NCI-H128 (cell line): ENCODE data around the gene EPPIN.

Experiments
- DNase-seq: peaks from one replicate; lab custom pipeline; 2025; ENCODE audit not compliant: unreplicated experiment; lab: John Stamatoyannopoulos, UW

Gene EPPIN

GRCh38 chr20:45539382-45539781, 7.8 kb downstream of the EPPIN start, which contains the start of gene WFDC6:
Gene WFDC6, minus strand, starts transcription at chr20:45539482. Its CDS starts 75 bp downstream, at chr20:45539407.
- no peak for DNase-seq

- no peak for DNase-seq
Measured at GRCh38 chr20:45538209-45538799, 8.9 kb downstream of the EPPIN start.

DNA sequence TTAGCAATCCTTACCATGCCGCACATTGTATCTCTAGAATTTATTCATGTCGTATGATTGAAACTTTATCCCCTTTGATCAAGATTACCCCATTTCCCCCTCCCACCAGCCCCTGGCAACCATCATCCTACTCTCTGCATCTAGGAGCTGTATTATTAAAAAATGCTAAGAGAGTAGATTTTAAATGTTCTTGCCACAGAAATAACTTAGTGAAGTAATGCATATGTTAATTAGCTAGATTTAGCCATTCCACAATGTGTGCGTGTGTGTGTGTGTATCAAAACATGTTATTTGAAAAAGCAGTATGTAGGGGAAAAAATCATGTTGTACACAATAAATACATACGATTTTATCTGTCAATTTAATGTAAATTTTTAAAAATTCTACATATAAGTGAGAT, 19.9 kb downstream of the EPPIN start:
- no peak for DNase-seq

GRCh38 chr20:45523821-45524220, 23.4 kb downstream of the EPPIN start:
- no peak for DNase-seq

DNA sequence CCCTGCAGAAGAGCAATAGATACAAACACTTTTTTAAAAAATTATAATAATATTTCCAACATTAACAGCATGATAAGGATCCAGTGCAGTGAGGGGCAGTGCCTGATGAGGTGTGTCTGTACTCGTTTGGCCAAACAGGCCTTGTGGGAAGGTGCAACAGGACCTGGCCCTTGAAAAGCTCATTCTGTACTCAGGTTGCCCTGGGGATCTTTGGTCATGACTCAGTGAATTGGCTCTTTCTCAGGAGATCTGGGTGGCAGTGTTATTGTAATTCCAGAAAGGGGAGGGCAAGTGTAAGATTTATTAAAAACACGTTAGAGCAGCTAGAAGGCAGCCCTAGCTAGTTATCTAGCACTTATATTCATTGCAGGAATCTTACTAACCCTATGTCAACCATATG, 28.9 kb downstream of the EPPIN start:
- no peak for DNase-seq

GRCh38 chr20:45515147-45515913, 31.9 kb downstream of the EPPIN start, which contains the start of gene SPINT3:
Gene SPINT3, minus strand, starts transcription at chr20:45515622. Its CDS starts 14 bp downstream, at chr20:45515608.
- DNase-seq, result no peak

- DNase-seq, result no peak
Measured at GRCh38 chr20:45510242-45510862, 36.8 kb downstream of the EPPIN start.

GRCh38 chr20:45509091-45509490, 38.1 kb downstream of the EPPIN start:
- no peak for DNase-seq

DNA sequence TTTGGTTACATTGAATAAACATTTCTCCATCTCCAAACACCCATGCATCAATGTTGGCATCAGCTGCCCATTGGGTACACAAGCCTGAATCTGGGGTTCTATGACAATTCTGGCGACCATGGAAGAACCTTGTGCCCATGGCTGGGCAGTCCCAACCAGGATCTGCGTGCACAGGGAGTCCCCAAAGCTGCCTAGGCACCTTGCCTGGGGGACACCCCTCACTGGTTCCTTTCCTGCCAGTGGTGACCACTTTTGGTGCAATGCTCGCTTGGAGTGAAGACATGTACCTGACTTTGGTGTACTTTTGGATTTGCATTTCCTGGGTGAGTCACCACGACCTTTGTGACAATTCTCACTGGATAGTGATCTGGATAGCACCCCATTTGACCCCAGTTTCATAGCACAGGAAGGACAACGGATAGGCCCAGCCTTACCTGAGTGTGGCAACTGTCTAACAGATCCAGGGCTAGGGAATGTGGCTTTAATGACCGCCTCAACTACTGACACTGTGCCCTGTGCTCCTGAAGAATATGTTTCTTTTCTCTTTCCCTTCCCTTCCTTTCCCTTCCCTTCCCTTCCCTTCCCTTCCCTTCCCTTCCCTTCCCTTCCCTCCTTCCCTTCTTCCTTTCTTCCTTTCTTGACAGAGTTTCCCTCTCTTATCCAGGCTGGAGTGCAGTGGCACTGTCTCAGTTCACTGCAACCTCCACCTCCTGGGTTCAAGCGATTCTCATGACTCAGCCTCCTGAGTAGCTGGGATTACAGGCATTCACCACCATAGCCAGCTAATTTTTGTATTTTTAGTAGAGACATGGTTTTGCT, 38.9 kb downstream of the EPPIN start:
- DNase-seq, result no peak

DNA sequence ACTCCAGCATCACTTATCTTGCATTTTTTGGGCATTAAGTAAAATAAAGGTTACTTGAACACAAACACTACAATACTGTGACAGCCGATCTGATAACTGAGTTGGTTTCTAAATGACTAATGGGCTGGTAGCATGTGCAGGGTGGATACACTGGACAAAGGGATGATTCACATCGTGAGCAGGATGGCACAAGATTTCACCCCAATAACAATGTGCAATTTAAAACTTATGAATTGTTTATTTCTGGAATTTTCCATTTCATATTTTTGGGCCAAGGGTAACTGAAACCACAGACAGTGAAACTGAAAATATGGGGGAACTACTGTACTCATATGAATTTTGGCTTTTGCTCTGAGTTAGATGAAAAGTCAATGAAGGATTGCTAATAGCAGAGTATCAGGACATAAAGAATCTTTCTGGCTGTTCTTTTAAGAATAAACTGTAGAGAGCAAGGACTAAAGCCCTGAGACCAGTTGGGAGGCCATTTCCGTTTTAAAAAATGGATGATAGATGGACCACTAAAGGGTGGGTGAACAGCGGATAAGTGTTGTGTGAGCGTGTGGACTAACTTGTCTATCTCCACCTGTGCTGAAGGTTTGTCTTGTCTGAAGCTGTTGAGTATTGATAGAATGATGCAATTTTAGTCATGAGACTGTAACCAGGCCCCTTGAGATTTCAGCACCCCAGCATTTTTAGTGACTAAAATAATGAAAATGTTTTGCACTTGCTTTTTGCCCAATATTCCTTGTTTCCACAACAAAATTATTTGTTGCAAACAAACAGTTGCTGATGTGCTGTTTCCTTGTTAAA, 40.0 kb downstream of the EPPIN start:
- no peak for DNase-seq

GRCh38 chr20:45506398-45506797, 40.8 kb downstream of the EPPIN start:
- DNase-seq, result no peak

DNA sequence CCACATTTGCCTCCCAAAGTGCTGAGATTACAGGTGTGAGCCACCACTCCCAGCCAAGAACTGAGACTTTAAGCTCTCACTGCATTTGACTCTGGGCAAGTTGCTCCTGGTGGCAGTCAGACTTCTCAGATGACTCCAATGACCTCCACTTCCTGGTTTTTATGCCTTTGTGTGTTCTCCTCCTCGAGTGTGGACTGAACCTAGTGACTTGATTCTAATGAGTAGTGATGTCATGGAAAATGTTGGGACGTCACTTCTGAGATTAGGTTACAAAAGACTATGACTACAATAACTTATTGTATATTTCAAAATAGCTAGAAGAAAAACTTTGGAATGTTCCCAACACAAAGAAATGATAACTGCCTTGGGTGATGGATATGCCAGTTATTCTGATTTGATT, 43.8 kb downstream of the EPPIN start:
- DNase-seq, result no peak

GRCh38 chr20:45502561-45502960, 44.6 kb downstream of the EPPIN start:
- no peak for DNase-seq

DNA sequence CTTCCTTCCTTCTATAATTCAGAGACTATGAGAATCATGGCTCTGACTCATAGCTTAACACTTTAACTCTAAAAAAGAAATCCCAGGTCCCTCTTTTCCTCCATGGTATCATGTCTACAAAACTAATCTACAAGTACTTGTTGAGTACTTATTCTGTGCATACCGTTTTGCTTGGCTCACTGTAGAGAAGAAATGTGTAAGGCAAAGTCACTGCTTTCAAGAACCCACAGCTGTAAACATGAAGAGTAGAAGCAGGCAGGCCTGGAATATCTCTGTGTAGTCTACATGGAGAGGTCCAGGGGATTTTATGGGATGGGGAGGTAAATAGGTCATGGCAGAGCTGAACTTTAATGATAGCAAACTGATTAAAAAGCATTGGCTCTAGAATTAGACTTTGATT, 45.6 kb downstream of the EPPIN start:
- DNase-seq, result no peak

- no peak for DNase-seq
Measured at GRCh38 chr20:45500022-45500421, 47.2 kb downstream of the EPPIN start.

- no peak for DNase-seq
Measured at GRCh38 chr20:45497971-45498494, 49.2 kb downstream of the EPPIN start.

DNA sequence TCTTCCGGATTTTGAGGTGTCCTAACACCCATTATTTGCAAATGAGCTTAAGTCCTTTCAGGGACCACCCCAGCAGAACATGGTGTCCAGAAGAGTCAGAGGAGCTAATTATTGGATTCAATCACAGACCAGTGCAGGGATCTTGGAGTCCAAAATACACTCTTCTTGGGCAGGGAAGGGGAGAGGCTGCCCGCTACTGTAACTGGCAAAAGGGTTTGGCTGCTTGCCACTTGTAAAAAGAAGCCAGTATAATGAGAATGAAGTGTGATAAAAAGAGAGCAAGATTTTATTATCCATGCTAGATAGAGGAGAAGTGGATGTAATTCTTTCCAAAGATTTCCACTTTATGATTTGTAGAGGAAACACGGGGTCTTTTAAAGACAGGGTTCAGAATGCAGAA, 51.0 kb downstream of the EPPIN start:
- no peak for DNase-seq

DNA sequence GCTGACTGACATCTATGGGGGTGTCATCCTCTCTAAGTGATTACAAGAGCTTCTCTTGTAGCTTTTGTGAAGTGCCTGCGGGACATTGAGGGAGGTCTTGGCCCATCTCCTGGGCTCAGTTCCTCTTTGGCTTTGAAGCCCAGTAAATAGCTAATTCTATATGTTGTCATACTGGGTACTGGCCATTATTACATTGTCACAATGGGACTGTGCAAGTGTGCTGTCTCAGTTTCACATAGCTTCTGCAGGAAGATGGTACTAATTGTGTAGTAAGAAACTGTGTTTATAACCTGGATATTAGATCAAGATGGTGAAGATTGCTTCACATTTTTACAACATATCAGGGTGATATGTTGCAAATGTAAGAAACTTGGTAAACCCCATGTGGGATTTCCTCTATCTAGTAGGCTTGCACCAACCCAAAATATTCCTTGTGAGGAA, 51.7 kb downstream of the EPPIN start:
- DNase-seq, result no peak
